Measurements from ENCODE around the gene GGACT. TPM values are rescaled to one million over a fixed set of nuclear protein-coding genes. Genes with fewer than 3 reads are reported as not detected.

GGACT gene
- total RNA-seq, 1 experiment from 2014 or later, result 3.8 TPM

GRCh38 chr13:100608906-100609305, 20.3 kb upstream of the GGACT start:
- no peaks in the 10 kb centered on the region for H3K9me3 ChIP-seq (ENCODE audit: low read depth, low read length, poor library complexity, severe bottlenecking)
- no TSS peak for BruUV-seq (replicated peaks)
- H3K27ac ChIP-seq (ENCODE audit: low read depth, low read length, poor library complexity, severe bottlenecking), result no peak overlapping the region
- H3K36me3 ChIP-seq (ENCODE audit: insufficient read depth, low read length, poor library complexity, severe bottlenecking), result no peaks in the 10 kb centered on the region
- ChIA-PET POLR2A (ENCODE audit: low non-redundant PET) (no interaction called here), CTCF (no interaction called here)
- TF ChIP-seq EZH2 (IDR thresholded peaks at IDR 0.05; ENCODE audit: borderline replicate concordance, low read depth, low read length, poor library complexity, severe bottlenecking) (no peak), CTCF (conservative IDR thresholded peaks at IDR 0.05; ENCODE audit: low read depth, low read length) (no peak)
- H3K4me1 ChIP-seq (ENCODE audit: insufficient read depth, low read length, poor library complexity, severe bottlenecking), result no peaks in the 10 kb centered on the region
- DNase-seq (ENCODE audit: low spot score), result peak; percentile 22
- intact Hi-C loops (cut with micrococcal nuclease; ENCODE audit: unreplicated experiment), result no loop called here
- no peaks in the 10 kb centered on the region for H3K27me3 ChIP-seq (replicated peaks; ENCODE audit: insufficient read depth, low read depth, low read length, poor library complexity)
- H3K4me3 ChIP-seq (ENCODE audit: low read depth, low read length, poor library complexity, severe bottlenecking), result no peak overlapping the region

- H3K27ac ChIP-seq (ENCODE audit: low read depth, low read length, poor library complexity, severe bottlenecking), result no peak overlapping the region
- POLR2A ChIA-PET (ENCODE audit: low non-redundant PET), result no interaction called here
These were observed 19.9 kb upstream of the GGACT start for GRCh38 chr13:100608489-100608888.

GRCh38 chr13:100604918-100605710, 16.5 kb upstream of the GGACT start:
- Histone ChIP-seq H3K4me1 (ENCODE audit: insufficient read depth, low read length, poor library complexity, severe bottlenecking) (no peaks in the 10 kb centered on the region), H3K27me3 (replicated peaks; ENCODE audit: insufficient read depth, low read depth, low read length, poor library complexity) (no peaks in the 10 kb centered on the region), H3K4me3 (ENCODE audit: low read depth, low read length, poor library complexity, severe bottlenecking) (no peak overlapping the region), H3K36me3 (ENCODE audit: insufficient read depth, low read length, poor library complexity, severe bottlenecking) (no peaks in the 10 kb centered on the region), H3K27ac (ENCODE audit: low read depth, low read length, poor library complexity, severe bottlenecking) (no peak overlapping the region), H3K9me3 (ENCODE audit: low read depth, low read length, poor library complexity, severe bottlenecking) (no peaks in the 10 kb centered on the region)
- intact Hi-C loops (cut with micrococcal nuclease; ENCODE audit: unreplicated experiment), result no loop called here
- TF ChIP-seq CTCF (conservative IDR thresholded peaks at IDR 0.05; ENCODE audit: low read depth, low read length) (no peak), EZH2 (IDR thresholded peaks at IDR 0.05; ENCODE audit: borderline replicate concordance, low read depth, low read length, poor library complexity, severe bottlenecking) (no peak)
- BruUV-seq (replicated peaks), result no TSS peak
- POLR2A ChIA-PET (ENCODE audit: low non-redundant PET), result no interaction called here
- CTCF ChIA-PET, result no interaction called here
- no peak for DNase-seq (ENCODE audit: low spot score)

More at GRCh38 chr13:100608489-100608888, 19.9 kb upstream of the GGACT start:
- H3K4me1 ChIP-seq (ENCODE audit: insufficient read depth, low read length, poor library complexity, severe bottlenecking), result no peaks in the 10 kb centered on the region
- H3K9me3 ChIP-seq (ENCODE audit: low read depth, low read length, poor library complexity, severe bottlenecking), result no peaks in the 10 kb centered on the region
- no peak for DNase-seq (ENCODE audit: low spot score)
- BruUV-seq (replicated peaks), result no TSS peak
- CTCF ChIA-PET, result no interaction called here
- no peak for TF ChIP-seq EZH2 (IDR thresholded peaks at IDR 0.05; ENCODE audit: borderline replicate concordance, low read depth, low read length, poor library complexity, severe bottlenecking)
- no peak for TF ChIP-seq CTCF (conservative IDR thresholded peaks at IDR 0.05; ENCODE audit: low read depth, low read length)
- no peaks in the 10 kb centered on the region for H3K27me3 ChIP-seq (replicated peaks; ENCODE audit: insufficient read depth, low read depth, low read length, poor library complexity)
- H3K4me3 ChIP-seq (ENCODE audit: low read depth, low read length, poor library complexity, severe bottlenecking), result no peak overlapping the region
- intact Hi-C loops (cut with micrococcal nuclease; ENCODE audit: unreplicated experiment), result no loop called here
- no peaks in the 10 kb centered on the region for H3K36me3 ChIP-seq (ENCODE audit: insufficient read depth, low read length, poor library complexity, severe bottlenecking)

Data from A673 (cell line).